Gastrocnemius medialis (tissue), 4 donors: ENCODE measurements around the gene MRPL42. TPM values are rescaled to one million over a fixed set of nuclear protein-coding genes. Genes with fewer than 3 reads are reported as not detected.
"Not testable (repeated sequence)": the region's sequence is repeated elsewhere in the genome, so short reads cannot be mapped to it uniquely, and the experiment has no call there.

Experiments used
- ATAC-seq, 2 donors: fragments of 150-250 bp; one replicate each; pipeline ENCODE4 v1.9.1; 2016
- DNase-seq, 2 donors: peaks; one replicate each; pipeline ENCODE4 v3.0.0-alpha.2; 2019
- H3K27ac ChIP-seq, 4 donors: fragments of 200-600 bp; sonication (generic); 1 replicate in 1 of 4; 2 replicates in 3 of 4; pipeline ENCODE4 v1.5.1; 2016 to 2018; ENCODE audit warnings: mild to moderate bottlenecking in 2 of 4, moderate library complexity in 1 of 4
- H3K27me3 ChIP-seq, 3 donors: fragments of 200-600 bp; sonication (generic) in 2 of 3; 1 replicate in 1 of 3; 2 replicates in 2 of 3; pipeline versions ENCODE4 v1.5.1 to v1.6.0; 2016 to 2019; ENCODE audit warnings: mild to moderate bottlenecking in 1 of 3, moderate library complexity in 1 of 3
- H3K36me3 ChIP-seq, 2 donors: fragments of 200-600 bp; sonication (generic) in 1 of 2; one replicate each; pipeline ENCODE4 v1.5.1; 2017 to 2018
- H3K4me1 ChIP-seq, 2 donors: fragments of 200-600 bp; sonication (generic) in 1 of 2; one replicate each; pipeline ENCODE4 v1.5.1; 2016 to 2017; ENCODE audit warnings: mild to moderate bottlenecking in 2 of 2
- H3K4me3 ChIP-seq, 4 donors: fragments of 200-600 bp; sonication (generic) in 3 of 4; 1 replicate in 1 of 4; 2 replicates in 3 of 4; pipeline ENCODE4 v1.5.1; 2016 to 2019; ENCODE audit warnings: mild to moderate bottlenecking in 2 of 4
- H3K9me3 ChIP-seq, 3 donors: fragments of 200-600 bp; sonication (generic) in 2 of 3; 1 replicate in 1 of 3; 2 replicates in 2 of 3; pipeline ENCODE4 v1.5.1; 2016 to 2019
- CTCF ChIP-seq, 5 experiments: fragments of 450-650 bp in 3 of 5; fragments of 200-600 bp in 2 of 5; sonication (generic) in 2 of 5; IDR thresholded peaks in 4 of 5; conservative IDR thresholded peaks in 1 of 5; 1 replicate in 4 of 5; 2 replicates in 1 of 5; pipeline ENCODE4 v1.5.1; 2016 to 2019; ENCODE audit warnings: antibody characterized with exemption in 5 of 5, mild to moderate bottlenecking in 3 of 5, moderate library complexity in 3 of 5
- POLR2A ChIP-seq, 2 donors: fragments of 450-650 bp; IDR thresholded peaks; one replicate each; pipeline ENCODE4 v1.6.1; 2017; ENCODE audit warnings: antibody characterized with exemption in 2 of 2, mild to moderate bottlenecking in 2 of 2, moderate library complexity in 2 of 2
- in situ Hi-C, 4 donors: fragments of 200-750 bp; cut with MboI; loops; one replicate each; pipeline versions ENCODE4 v1.15.0 to v1.8.0; 2017; ENCODE audit warnings: low sequenced_read_pairs in 4 of 4
- intact Hi-C: fragments of 100-400 bp; cut with DNase I; formaldehyde crosslinking; loops from one replicate; pipeline ENCODE4 v1.15.1; 2023; ENCODE audit warnings: low total_unique reads
- total RNA-seq, 4 donors: library from RNA; depleted of rRNA; stranded (reverse); fragments of >200 nt; gene quantifications; one replicate each; pipeline versions ENCODE4 v1.1.0 to v1.2.3, GENCODE V29; 2016

MRPL42 gene
- total RNA-seq, 4 donors from 2014 or later, result 14.0 to 44.6 (median 34.8) TPM

GRCh38 chr12:93550748-93551611 is 83.7 kb downstream of the MRPL42 start:
- Histone ChIP-seq H3K4me3 (no peak overlapping the region), H3K4me1 (no peaks in the 10 kb centered on the region), H3K27me3 (no peaks in the 10 kb centered on the region), H3K27ac (no peak overlapping the region), H3K9me3 (no peaks in the 10 kb centered on the region), H3K36me3 (no peaks in the 10 kb centered on the region)
- no peak for TF ChIP-seq CTCF (IDR thresholded peaks at IDR 0.05 in 4 of 5, conservative IDR thresholded peaks at IDR 0.05 in 1 of 5)
- TF ChIP-seq POLR2A (IDR thresholded peaks at IDR 0.05), result no peak
- ATAC-seq (no peak), DNase-seq (no peak)
- in situ Hi-C loops, result loop anchor here in 2 of 4 donors (25.0 kb wide), 1 partner anchor 436 kb away; no protein-coding TSS in a partner anchor
- intact Hi-C loops, result no loop called here

GRCh38 chr12:93552427-93552826 is 85.1 kb downstream of the MRPL42 start:
- ATAC-seq (no peak), DNase-seq (no peak)
- Histone ChIP-seq H3K36me3 (no peaks in the 10 kb centered on the region), H3K4me3 (no peak overlapping the region), H3K27ac (no peak overlapping the region), H3K4me1 (no peaks in the 10 kb centered on the region), H3K9me3 (no peaks in the 10 kb centered on the region), H3K27me3 (no peaks in the 10 kb centered on the region)
- TF ChIP-seq CTCF (IDR thresholded peaks at IDR 0.05 in 4 of 5, conservative IDR thresholded peaks at IDR 0.05 in 1 of 5) (no peak), POLR2A (IDR thresholded peaks at IDR 0.05) (no peak)
- intact Hi-C loops, result no loop called here
- in situ Hi-C loops, result loop anchor here in 2 of 4 donors (25.0 kb wide), 1 partner anchor 435 kb away; no protein-coding TSS in a partner anchor

- ATAC-seq, intact Hi-C loops: not testable (repeated sequence)
- in situ Hi-C loops, result loop anchor here in 3 of 4 donors (5.0 to 25.0 kb wide), 2 partner anchors 41 to 429 kb away; no protein-coding TSS in a partner anchor
Measured at GRCh38 chr12:93557879-93558278, 90.6 kb downstream of the MRPL42 start.

GRCh38 chr12:93558685-93559084 is 91.4 kb downstream of the MRPL42 start:
- H3K27me3 ChIP-seq, result not testable (repeated sequence)

More at GRCh38 chr12:93557879-93558278, 90.6 kb downstream of the MRPL42 start:
- H3K27me3 ChIP-seq, DNase-seq, H3K36me3 ChIP-seq, H3K4me1 ChIP-seq, H3K9me3 ChIP-seq, H3K27ac ChIP-seq, H3K4me3 ChIP-seq: not testable (repeated sequence)

GRCh38 chr12:93563807-93564538 is 96.7 kb downstream of the MRPL42 start:
- Histone ChIP-seq H3K27me3 (no peaks in the 10 kb centered on the region), H3K4me1 (no peaks in the 10 kb centered on the region), H3K27ac (no peak overlapping the region), H3K9me3 (no peaks in the 10 kb centered on the region), H3K4me3 (no peak overlapping the region), H3K36me3 (no peaks in the 10 kb centered on the region)
- TF ChIP-seq CTCF (IDR thresholded peaks at IDR 0.05 in 4 of 5, conservative IDR thresholded peaks at IDR 0.05 in 1 of 5) (no peak), POLR2A (IDR thresholded peaks at IDR 0.05) (no peak)
- in situ Hi-C loops, result loop anchor here in 3 of 4 donors (5.0 to 25.0 kb wide), 4 partner anchors 181 to 538 kb away; no protein-coding TSS in a partner anchor
- intact Hi-C loops, result loop anchor here (10.0 kb wide), 1 partner anchor 59 kb away; no protein-coding TSS in a partner anchor
- ATAC-seq, result no peak
- DNase-seq, result no peak

More at GRCh38 chr12:93558685-93559084, 91.4 kb downstream of the MRPL42 start:
- H3K4me3 ChIP-seq, H3K9me3 ChIP-seq, ATAC-seq, DNase-seq, H3K4me1 ChIP-seq, intact Hi-C loops, H3K36me3 ChIP-seq, H3K27ac ChIP-seq: not testable (repeated sequence)
- in situ Hi-C loops, result loop anchor here in 3 of 4 donors (5.0 to 25.0 kb wide), 2 partner anchors 41 to 429 kb away; no protein-coding TSS in a partner anchor
